Uterus (tissue), 2 donors: ENCODE results near the gene SSTR4.

Experiments used
- CTCF ChIP-seq, 4 experiments: fragments of 200-600 bp in 2 of 4; fragments of 450-650 bp in 2 of 4; sonication (generic) in 2 of 4; IDR thresholded peaks; one replicate each; pipeline ENCODE4 v1.5.1; 2016 to 2019; ENCODE audit warnings: antibody characterized with exemption in 4 of 4, mild to moderate bottlenecking in 2 of 4, moderate library complexity in 1 of 4
- POLR2A ChIP-seq, 2 donors: fragments of 450-650 bp; IDR thresholded peaks; one replicate each; pipeline ENCODE4 v1.6.1; 2016; ENCODE audit warnings: antibody characterized with exemption in 2 of 2, mild to moderate bottlenecking in 1 of 2, moderate library complexity in 1 of 2

GRCh38 chr20:23052904-23053303 lies 17.8 kb downstream of the SSTR4 start:
- TF ChIP-seq CTCF (IDR thresholded peaks at IDR 0.05) (no peak), POLR2A (IDR thresholded peaks at IDR 0.05) (no peak)
